ENCODE results near the gene MRPL43.
"Not testable (repeated sequence)": the region's sequence is repeated elsewhere in the genome, so short reads cannot be mapped to it uniquely, and the experiment has no call there.

Gene MRPL43

GRCh38 chr10:100986952-100987684 lies at the start of gene MRPL43, which contains the start of gene TWNK:
Gene MRPL43, minus strand, starts transcription at chr10:100987497. Its CDS starts 54 bp downstream, at chr10:100987443.
Gene TWNK, plus strand, starts transcription at chr10:100987543. Its CDS starts 668 bp downstream, at chr10:100988211.
- peak within 1 kb of the TSS; percentile 94 for H3K4me3 ChIP-seq (ENCODE audit: low read depth, low read length)
- no peak for TF ChIP-seq CTCF (IDR thresholded peaks at IDR 0.05; ENCODE audit: low read depth, low read length)

- no peak for TF ChIP-seq CTCF (IDR thresholded peaks at IDR 0.05; ENCODE audit: low read depth, low read length)
- H3K4me3 ChIP-seq (ENCODE audit: low read depth, low read length), result no peak overlapping the region
These were observed 49.4 kb upstream of the MRPL43 start for GRCh38 chr10:101036726-101037125.

- no peak for TF ChIP-seq CTCF (IDR thresholded peaks at IDR 0.05; ENCODE audit: low read depth, low read length)
These were observed 48.8 kb upstream of the MRPL43 start for GRCh38 chr10:101035916-101036702.

DNA sequence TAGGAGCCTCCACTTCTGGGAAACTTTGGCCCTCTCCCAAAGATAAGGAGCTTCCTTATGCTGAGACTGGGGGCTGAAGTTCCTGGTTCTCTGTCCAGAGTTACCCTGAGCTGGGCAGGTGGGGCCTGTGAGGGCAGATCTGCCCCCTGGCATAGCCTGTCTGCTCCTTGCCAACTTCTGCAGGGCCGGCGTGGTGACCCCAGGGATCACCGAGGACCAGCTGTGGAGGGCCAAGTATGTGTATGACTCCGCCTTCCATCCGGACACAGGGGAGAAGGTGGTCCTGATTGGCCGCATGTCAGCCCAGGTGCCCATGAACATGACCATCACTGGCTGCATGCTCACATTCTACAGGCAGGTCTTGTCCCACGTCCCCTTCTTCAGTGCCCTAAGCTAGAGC lies 48.0 kb upstream of the MRPL43 start:
- TF ChIP-seq CTCF (IDR thresholded peaks at IDR 0.05; ENCODE audit: low read depth, low read length), result no peak
- no peak overlapping the region for H3K4me3 ChIP-seq (ENCODE audit: low read depth, low read length)

More at GRCh38 chr10:101035916-101036702, 48.8 kb upstream of the MRPL43 start:
- H3K4me3 ChIP-seq (ENCODE audit: low read depth, low read length), result no peak overlapping the region

- H3K4me3 ChIP-seq (ENCODE audit: low read depth, low read length), result not testable (repeated sequence)
These were observed 47.1 kb upstream of the MRPL43 start for GRCh38 chr10:101034404-101034803.

DNA sequence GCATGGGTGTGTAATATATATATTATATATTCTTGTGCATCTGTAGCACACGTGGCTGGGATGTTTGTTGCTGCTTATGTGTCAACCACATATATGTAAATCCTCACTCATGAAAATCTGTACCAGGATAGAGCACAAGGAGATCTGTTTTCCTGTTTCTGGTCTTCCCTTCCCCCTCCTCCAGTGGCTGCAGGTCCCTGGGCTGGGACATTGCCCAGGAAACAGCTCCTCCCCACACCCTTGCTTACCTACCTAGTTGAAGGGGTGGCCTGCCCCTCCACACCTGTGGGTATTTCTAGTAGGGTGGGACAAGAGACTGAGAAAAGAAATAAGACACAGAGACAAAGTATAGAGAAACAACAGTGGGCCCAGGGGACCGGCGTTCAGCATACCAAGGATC lies 46.0 kb upstream of the MRPL43 start:
- no peak for TF ChIP-seq CTCF (IDR thresholded peaks at IDR 0.05; ENCODE audit: low read depth, low read length)
- peak overlapping the region; percentile 95 for H3K4me3 ChIP-seq (ENCODE audit: low read depth, low read length)

DNA sequence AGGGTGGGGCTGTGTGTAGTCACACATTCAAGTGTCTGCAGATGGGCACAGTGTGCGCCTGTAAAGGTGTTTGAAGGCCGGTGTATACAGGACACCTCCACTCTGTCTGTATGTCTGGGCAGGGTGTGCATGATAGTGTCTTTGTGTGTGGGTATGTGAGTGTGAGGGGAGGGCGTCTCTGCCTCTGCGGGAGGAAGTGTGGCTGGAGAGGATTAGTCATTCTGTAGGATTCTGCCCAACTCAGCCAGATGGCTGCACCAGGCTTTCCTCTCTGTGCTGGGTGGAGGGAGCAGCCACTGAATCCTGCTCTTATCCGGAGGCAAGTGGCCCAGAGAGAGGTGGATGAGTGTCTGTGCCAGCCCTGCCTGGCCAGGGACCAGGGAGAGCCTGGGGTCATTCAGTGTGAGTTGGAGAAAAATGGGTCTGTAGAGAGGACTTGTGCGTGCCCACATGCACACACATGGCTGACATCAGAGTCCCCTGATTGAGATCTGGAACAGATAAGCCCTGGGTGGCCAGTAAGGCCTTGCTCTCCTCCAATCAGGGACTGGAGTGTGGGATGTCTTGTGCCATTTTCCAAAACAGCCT lies 45.4 kb upstream of the MRPL43 start:
- H3K4me3 ChIP-seq (ENCODE audit: low read depth, low read length), result peak overlapping the region; percentile 95

More for the DNA sequence above, 45.4 kb upstream of the MRPL43 start:
- TF ChIP-seq CTCF (IDR thresholded peaks at IDR 0.05; ENCODE audit: low read depth, low read length), result no peak

All from WI38 (cell line).